Stimulated activated CD8-positive, alpha-beta memory T cell treated with anti-CD3 and anti-CD28 coated beads, Interleukin-15, amount 100 ng/mL, for 1 hour (primary cell): ENCODE measurements around the gene NABP1.

Experiments
- DNase-seq: peaks from one replicate; pipeline ENCODE4 v3.0.0-alpha.2; 2020; ENCODE audit warnings: low read depth

The NABP1 gene

DNA sequence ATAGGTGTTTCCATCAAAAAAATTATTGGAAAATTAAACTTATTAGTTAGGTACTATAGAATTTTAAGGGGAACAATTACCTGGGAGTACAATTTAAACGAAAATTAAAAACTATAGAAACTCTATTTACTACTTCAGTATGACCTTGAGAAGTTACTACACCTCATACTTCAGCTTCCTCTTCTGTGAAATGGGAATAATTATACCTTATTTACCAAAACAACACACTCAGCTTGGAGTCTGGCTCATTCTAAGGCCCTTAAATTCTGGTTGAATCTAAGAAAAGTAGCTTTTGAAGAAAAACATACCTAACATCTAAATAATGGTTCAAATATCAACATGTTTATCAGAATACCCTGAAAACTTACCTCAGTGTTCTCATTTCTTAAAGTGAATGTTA is 2.7 kb downstream of the NABP1 start:
- no peak for DNase-seq

DNA sequence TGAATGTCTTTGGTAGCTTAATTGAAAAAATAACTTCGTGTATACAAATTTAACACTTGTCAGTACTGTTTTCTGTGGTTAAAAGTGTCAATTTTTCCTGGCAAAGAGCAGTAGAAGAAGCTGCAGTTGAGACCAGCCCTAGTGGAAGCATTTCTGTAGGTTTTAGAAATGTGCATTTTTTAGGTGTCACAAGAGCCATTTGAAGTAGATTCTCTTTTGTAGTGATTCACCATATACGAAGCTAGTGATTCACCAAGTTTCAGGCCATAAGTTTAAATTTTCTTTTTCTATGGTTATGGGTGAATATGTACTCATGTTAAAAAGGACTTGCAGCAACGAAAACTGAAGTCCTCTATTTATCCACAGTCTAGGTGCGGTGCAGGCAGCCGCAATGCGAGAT is 4.2 kb downstream of the NABP1 start:
- no peak for DNase-seq

DNA sequence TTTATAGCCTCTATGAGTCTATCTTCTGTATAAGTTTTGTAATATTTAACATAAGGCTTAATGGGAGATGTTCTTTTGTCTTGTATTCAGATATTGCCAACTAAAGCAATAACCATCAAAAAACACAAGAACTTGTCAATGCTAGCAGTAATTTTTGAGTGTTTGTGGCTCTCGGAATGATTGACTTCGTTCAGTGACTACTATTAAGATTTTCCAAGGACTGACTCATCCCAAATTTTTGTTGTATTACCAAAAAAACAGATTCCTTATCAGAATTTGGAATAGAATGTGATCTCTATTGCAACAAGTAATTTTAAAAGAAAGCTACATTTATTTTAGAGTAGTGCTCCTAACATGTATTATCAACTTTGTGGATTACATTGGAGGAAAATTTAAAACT is 8.1 kb downstream of the NABP1 start:
- DNase-seq = no peak

- no peak for DNase-seq
Measured at GRCh38 chr2:191686729-191687128, 8.8 kb downstream of the NABP1 start.

DNA sequence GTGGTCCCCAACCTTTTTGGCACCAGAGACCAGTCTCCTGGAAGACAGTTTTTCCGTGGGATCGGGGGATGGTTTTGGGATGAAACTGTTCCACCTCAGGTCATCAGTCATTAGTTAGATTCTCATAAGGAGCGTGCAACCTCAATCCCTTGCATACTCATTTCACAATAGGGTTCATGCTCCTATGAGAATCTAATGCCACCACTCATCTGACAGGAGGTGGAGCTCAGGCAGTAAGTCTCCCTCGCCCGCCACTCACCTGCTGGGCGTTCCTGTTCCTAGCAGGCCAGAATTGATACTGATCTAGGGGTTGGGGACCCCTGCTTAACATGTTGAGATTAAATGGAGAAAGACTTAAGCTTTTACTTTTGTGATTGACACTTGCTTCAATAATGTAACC is 9.9 kb downstream of the NABP1 start:
- no peak for DNase-seq

- DNase-seq = no peak
Measured at GRCh38 chr2:191688934-191689695, 11.2 kb downstream of the NABP1 start.

DNA sequence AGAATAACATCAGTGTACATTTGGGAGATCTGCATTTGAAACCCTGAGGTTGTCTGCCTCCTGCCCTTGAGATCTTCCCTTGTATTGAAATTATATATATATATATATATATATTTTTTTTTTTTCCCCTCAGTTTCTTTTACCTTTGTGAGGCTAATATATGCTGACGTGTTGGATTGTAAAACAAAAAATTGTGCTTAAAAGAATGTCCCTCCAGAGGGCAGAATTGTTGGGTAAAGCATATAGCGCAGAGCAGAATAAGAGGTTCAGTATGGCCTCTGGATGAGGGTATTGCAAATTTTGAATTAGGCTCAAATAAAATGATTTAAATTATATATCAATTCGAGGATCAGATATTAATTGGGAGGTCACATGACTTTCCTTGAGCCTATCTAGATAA is 12.4 kb downstream of the NABP1 start:
- DNase-seq = no peak

GRCh38 chr2:191691016-191691735 is 13.2 kb downstream of the NABP1 start:
- peak; percentile 12 for DNase-seq

DNA sequence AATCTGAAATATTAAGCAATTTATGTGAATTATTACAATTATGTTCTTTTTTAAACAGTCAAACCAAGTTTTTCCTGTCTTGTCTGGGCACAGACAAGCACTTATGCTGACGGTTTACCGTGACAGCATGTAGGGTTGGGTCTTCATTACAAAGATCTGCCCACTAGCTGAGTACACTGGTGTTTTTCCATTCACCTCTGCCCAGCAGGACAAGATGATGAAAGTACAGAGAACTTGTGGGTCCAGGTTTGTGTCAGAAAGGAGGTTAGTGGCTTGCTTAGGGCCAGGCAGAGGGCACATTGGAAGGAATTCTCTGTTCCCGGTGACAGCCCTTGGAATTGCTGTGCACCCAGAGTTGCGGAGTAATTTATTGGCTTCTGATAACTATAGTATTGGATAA is 14.0 kb downstream of the NABP1 start:
- DNase-seq = no peak

- no peak for DNase-seq
Measured at GRCh38 chr2:191692502-191693115, 14.7 kb downstream of the NABP1 start.

DNA sequence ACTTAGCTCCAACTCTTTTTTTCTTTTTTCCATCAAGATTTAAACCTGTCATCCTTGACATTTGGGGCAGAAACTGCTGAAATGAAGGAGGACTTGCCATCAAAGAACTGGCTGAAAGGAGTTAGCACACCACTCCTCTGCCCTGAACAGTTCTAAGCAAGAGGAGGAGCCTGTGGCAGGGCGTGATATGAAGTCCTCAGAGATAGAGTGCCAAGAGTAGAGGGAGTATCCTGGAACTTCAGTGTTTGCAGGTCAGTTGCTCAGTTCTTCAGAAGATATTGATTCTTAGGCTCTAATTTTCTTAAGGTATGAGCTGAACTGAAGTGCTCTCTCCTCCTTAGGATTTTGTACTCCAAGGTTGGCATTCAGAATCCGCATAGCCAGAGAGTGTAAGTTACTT is 15.2 kb downstream of the NABP1 start:
- no peak for DNase-seq

DNA sequence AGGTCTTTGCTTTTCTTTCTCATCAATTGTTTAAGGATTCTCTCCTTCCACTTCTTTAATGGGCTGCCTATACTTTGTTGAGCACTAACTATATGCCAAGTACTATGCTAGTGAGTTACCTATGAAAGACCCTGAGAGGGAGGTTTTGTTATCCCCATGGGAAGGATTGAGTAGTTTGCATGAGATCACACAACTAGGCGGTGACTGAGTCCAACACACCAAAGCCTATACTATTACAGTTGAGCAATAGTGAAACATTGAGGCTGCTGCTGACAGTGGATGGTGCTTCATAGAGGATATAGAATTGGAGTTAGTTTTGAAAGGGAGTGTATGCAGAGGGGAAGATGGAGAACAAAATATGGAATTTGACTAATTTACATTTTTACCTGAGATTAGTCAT is 15.8 kb downstream of the NABP1 start:
- DNase-seq = no peak

DNA sequence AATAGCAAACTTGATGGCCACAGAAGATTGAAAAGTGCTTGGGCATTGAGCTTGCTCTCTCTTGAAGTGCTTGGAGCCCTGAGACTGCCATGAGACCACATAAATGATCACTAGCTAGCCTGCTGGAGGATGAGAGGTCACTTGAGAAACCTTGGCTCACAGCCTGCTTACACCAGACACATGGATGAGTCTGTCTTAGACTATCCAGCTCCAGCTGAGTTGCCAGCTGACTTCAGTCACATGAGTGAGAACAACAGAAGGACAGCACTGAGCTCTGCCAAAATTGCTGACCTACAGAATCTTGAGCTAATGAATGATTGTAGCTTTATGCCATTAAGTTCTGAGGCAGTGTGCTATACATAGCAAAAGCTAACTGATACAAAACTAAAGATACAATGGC is 18.1 kb downstream of the NABP1 start:
- DNase-seq = no peak

- DNase-seq = no peak
Measured at GRCh38 chr2:191696966-191697365, 19.0 kb downstream of the NABP1 start.

GRCh38 chr2:191697870-191698269 is 19.9 kb downstream of the NABP1 start:
- no peak for DNase-seq

GRCh38 chr2:191699341-191699945 is 21.5 kb downstream of the NABP1 start:
- no peak for DNase-seq

- DNase-seq = no peak
Measured at GRCh38 chr2:191701029-191701428, 23.1 kb downstream of the NABP1 start.

GRCh38 chr2:191701696-191702095 is 23.8 kb downstream of the NABP1 start:
- no peak for DNase-seq

GRCh38 chr2:191703079-191703725 is 25.3 kb downstream of the NABP1 start:
- no peak for DNase-seq

DNA sequence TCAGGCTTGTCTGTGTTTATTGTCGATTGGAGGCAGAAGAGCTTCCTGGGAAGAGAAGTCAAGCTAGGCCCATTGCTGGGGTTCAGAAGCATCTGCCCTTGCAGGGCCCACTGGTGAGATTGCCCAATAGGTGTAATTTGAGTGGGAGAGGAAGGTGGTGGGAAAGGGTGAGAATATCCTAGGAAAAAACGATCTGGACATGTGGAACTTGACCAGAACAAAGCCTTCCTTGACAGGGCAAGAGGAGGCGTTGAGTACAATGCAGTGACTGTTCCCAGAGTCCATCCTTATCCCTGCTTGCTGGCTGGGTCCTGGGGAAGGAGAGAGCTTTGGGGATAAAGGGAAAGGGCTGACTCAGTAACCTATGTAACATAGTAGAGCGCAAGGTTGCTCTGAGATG is 27.1 kb downstream of the NABP1 start:
- no peak for DNase-seq

DNA sequence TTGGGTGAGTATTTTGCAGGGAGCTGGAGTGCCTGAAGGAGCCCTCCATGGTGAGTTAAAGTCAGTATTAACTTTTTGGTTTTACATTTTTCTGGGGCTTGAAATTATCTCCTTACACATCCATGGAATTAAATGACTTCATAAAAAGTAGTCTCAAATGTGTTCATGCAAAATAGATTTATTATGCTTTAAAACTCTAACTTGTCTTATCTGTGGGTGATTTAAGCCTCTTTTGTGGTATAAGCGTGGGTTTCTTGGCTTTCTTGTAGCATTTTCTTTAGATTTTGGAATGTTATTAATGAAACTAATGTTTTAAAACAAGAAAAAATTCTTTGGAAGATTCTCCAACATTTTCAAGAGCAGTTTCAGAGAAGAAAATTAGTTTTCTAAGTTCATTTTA is 27.8 kb downstream of the NABP1 start:
- DNase-seq = no peak

- DNase-seq = no peak
Measured at GRCh38 chr2:191706791-191707190, 28.9 kb downstream of the NABP1 start.
